CD14-positive monocyte (primary cell): Measurements from ENCODE around the gene TMEM178B. TPM values are rescaled to one million over a fixed set of nuclear protein-coding genes. Genes with fewer than 3 reads are reported as not detected.

Source experiments
- DNase-seq, 3 donors: peaks; one replicate each; pipeline ENCODE4 v3.0.0-alpha.2; 2011 to 2022
- H2AFZ ChIP-seq: 2 replicates; pipeline ENCODE4 v1.6.0; 2012; ENCODE audit warnings: mild to moderate bottlenecking, low read depth, low read length, inconsistent platforms; ENCODE audit not compliant: insufficient read depth, poor library complexity, severe bottlenecking
- H3K27ac ChIP-seq, 2 donors: 1 replicate in 1 of 2; 2 replicates in 1 of 2; pipeline ENCODE4 v1.5.1; 2012 to 2013; ENCODE audit warnings: low read length in 2 of 2, control low read depth in 1 of 2, inconsistent platforms in 1 of 2, low read depth in 1 of 2, mild to moderate bottlenecking in 1 of 2
- H3K27me3 ChIP-seq, 2 donors: one replicate each; pipeline versions ENCODE4 v1.6.0 to v1.6.1; 2011 to 2013; ENCODE audit warnings: low read length in 2 of 2; ENCODE audit not compliant: control insufficient read depth in 2 of 2, insufficient read depth in 2 of 2
- H3K36me3 ChIP-seq, 2 donors: replicated peaks in 1 of 2; 1 replicate in 1 of 2; 2 replicates in 1 of 2; pipeline versions ENCODE4 v1.5.1 to v1.6.1; 2012 to 2013; ENCODE audit warnings: low read length in 2 of 2, control low read depth in 1 of 2, inconsistent platforms in 1 of 2, mild to moderate bottlenecking in 1 of 2; ENCODE audit not compliant: insufficient read depth in 2 of 2, control insufficient read depth in 1 of 2
- H3K4me1 ChIP-seq, 2 donors: 1 replicate in 1 of 2; 2 replicates in 1 of 2; pipeline versions ENCODE4 v1.5.1 to v1.6.1; 2012 to 2013; ENCODE audit warnings: low read length in 2 of 2, control low read depth in 1 of 2, inconsistent platforms in 1 of 2, mild to moderate bottlenecking in 1 of 2, moderate library complexity in 1 of 2; ENCODE audit not compliant: insufficient read depth in 2 of 2, control insufficient read depth in 1 of 2
- H3K4me2 ChIP-seq: replicated peaks from 2 replicates; pipeline ENCODE3; 2012; ENCODE audit warnings: low read length, moderate library complexity, mild to moderate bottlenecking; ENCODE audit not compliant: poor library complexity, severe bottlenecking; ENCODE audit errors: extremely low read depth
- H3K4me3 ChIP-seq, 3 experiments: fragments of 200-600 bp in 1 of 3; sonication (generic) in 1 of 3; replicated peaks in 1 of 3; 1 replicate in 2 of 3; 2 replicates in 1 of 3; pipeline ENCODE4 v1.5.1; 2011 to 2013; ENCODE audit warnings: low read length in 3 of 3, mild to moderate bottlenecking in 3 of 3, control low read depth in 2 of 3, low read depth in 2 of 3, inconsistent platforms in 1 of 3, moderate library complexity in 1 of 3
- H3K79me2 ChIP-seq: 2 replicates; pipeline ENCODE4 v1.6.0; 2012; ENCODE audit warnings: mild to moderate bottlenecking, control low read depth, inconsistent platforms, low read length, moderate library complexity; ENCODE audit not compliant: insufficient read depth
- H3K9ac ChIP-seq: 2 replicates; pipeline ENCODE4 v1.6.0; 2017; ENCODE audit warnings: low read length, mild to moderate bottlenecking; ENCODE audit not compliant: insufficient read depth, poor library complexity, severe bottlenecking
- H3K9me3 ChIP-seq, 2 donors: replicated peaks in 1 of 2; 1 replicate in 1 of 2; 2 replicates in 1 of 2; pipeline versions ENCODE4 v1.5.1 to v1.6.1; 2012 to 2013; ENCODE audit warnings: low read length in 2 of 2, control low read depth in 1 of 2; ENCODE audit not compliant: control insufficient read depth in 1 of 2, insufficient read depth in 1 of 2
- H4K20me1 ChIP-seq: 2 replicates; pipeline ENCODE4 v1.6.0; 2012; ENCODE audit warnings: mild to moderate bottlenecking, low read length, control low read depth, moderate library complexity; ENCODE audit not compliant: insufficient read depth
- H3K27ac Mint-ChIP-seq, 7 donors: one replicate each; pipeline ENCODE4 v1.8.0; 2020; ENCODE audit warnings: mild to moderate bottlenecking in 7 of 7, mixed read lengths in 7 of 7, moderate library complexity in 6 of 7, inconsistent platforms in 2 of 7
- H3K27me3 Mint-ChIP-seq, 3 donors: one replicate each; pipeline ENCODE4 v1.8.0; 2021 to 2022; ENCODE audit warnings: low read depth in 3 of 3, mild to moderate bottlenecking in 3 of 3, mixed read lengths in 3 of 3, moderate library complexity in 3 of 3, inconsistent platforms in 1 of 3
- H3K36me3 Mint-ChIP-seq, 2 donors: one replicate each; pipeline ENCODE4 v1.8.0; 2020; ENCODE audit warnings: mixed read lengths in 2 of 2, inconsistent platforms in 1 of 2, mild to moderate bottlenecking in 1 of 2
- H3K4me1 Mint-ChIP-seq: one replicate; pipeline ENCODE4 v1.8.0; 2020; ENCODE audit warnings: mild to moderate bottlenecking, mixed read lengths
- H3K4me3 Mint-ChIP-seq, 2 donors: one replicate each; pipeline ENCODE4 v1.8.0; 2020; ENCODE audit warnings: mild to moderate bottlenecking in 2 of 2, mixed read lengths in 2 of 2, moderate library complexity in 1 of 2
- H3K9me3 Mint-ChIP-seq, 7 donors: one replicate each; pipeline ENCODE4 v1.8.0; 2020 to 2022; ENCODE audit warnings: mixed read lengths in 7 of 7, mild to moderate bottlenecking in 6 of 7, moderate library complexity in 6 of 7, inconsistent platforms in 2 of 7
- WGBS: methylation state at CpG from one replicate; pipeline ENCODE4 v1.1.5; 2013; ENCODE audit warnings: missing lambda C conversion rate; ENCODE audit not compliant: insufficient coverage; 5-methylcytosine and 5-hydroxymethylcytosine counted together
- intact Hi-C, 2 donors: fragments of 100-400 bp; cut with micrococcal nuclease; formaldehyde crosslinking; loops; one replicate each; pipeline versions ENCODE4 v1.15.0 to v1.15.1; 2023
- polyA plus RNA-seq, 3 donors: library from polyadenylated mRNA; depleted of rRNA in 1 of 3; unstranded in 2 of 3; stranded (reverse) in 1 of 3; fragments of 300-500 nt in 2 of 3; fragments of >200 nt in 1 of 3; fragmentation: Illumina TruSeq in 2 of 3; gene quantifications; 1 replicate in 2 of 3; 2 replicates in 1 of 3; pipeline ENCODE4 v1.2.3, GENCODE V29; 2012 to 2021
- TF ChIP-seq, protein P1 (sequence below): fragments of 200-600 bp; IDR thresholded peaks from one replicate; pipeline ENCODE4 v1.8.0; 2022; ENCODE audit warnings: antibody characterized with exemption, mild to moderate bottlenecking

The TMEM178B gene
- polyA plus RNA-seq, 3 donors: not detected

DNA sequence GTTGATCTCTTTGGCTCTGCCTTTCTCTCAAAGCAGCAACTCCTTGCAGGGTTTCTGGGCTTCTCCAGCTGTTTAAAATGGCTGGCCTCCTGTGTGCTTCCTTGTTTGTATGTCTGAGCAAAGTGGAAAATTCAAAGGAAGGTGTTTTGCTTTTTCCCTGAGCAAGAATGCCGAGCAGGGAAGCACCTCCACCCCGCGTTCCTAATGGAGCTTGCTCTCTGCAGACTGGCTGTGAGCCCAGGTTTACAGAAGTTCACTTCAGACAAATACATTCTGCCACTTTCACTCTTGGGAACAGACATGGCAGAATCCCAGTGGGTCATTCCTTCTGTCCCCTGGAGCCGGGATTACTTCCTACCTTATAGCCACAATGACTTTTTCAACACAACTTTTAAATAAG, 295.6 kb downstream of the TMEM178B start:
- Histone ChIP-seq H2AFZ (no peak overlapping the region), H3K27me3 (no peaks in the 10 kb centered on the region), H3K36me3 (no peaks in the 10 kb centered on the region), H3K4me3 (no peak overlapping the region), H3K4me2 (no peak overlapping the region), H3K9me3 (no peaks in the 10 kb centered on the region), H3K79me2 (no peaks in the 10 kb centered on the region), H3K27ac (no peak overlapping the region), H3K9ac (no peak overlapping the region), H3K4me1 (no peaks in the 10 kb centered on the region), H4K20me1 (no peaks in the 10 kb centered on the region)
- DNase-seq: no peak
- TF ChIP-seq, protein P1, sequence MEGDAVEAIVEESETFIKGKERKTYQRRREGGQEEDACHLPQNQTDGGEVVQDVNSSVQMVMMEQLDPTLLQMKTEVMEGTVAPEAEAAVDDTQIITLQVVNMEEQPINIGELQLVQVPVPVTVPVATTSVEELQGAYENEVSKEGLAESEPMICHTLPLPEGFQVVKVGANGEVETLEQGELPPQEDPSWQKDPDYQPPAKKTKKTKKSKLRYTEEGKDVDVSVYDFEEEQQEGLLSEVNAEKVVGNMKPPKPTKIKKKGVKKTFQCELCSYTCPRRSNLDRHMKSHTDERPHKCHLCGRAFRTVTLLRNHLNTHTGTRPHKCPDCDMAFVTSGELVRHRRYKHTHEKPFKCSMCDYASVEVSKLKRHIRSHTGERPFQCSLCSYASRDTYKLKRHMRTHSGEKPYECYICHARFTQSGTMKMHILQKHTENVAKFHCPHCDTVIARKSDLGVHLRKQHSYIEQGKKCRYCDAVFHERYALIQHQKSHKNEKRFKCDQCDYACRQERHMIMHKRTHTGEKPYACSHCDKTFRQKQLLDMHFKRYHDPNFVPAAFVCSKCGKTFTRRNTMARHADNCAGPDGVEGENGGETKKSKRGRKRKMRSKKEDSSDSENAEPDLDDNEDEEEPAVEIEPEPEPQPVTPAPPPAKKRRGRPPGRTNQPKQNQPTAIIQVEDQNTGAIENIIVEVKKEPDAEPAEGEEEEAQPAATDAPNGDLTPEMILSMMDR: no peak
- Mint-ChIP-seq H3K27ac (no peak overlapping the region), H3K4me3 (no peak overlapping the region), H3K27me3 (peaks cover 0 to 4% (median 0%) of the 10 kb centered on the region in 3 donors), H3K9me3 (peaks cover 0 to 11% (median 3%) of the 10 kb centered on the region in 7 donors), H3K36me3 (no peaks in the 10 kb centered on the region), H3K4me1 (no peaks in the 10 kb centered on the region)
- intact Hi-C loops: no loop called here
- WGBS: 93% methylated on average over 3 of the region's 4 CpGs

DNA sequence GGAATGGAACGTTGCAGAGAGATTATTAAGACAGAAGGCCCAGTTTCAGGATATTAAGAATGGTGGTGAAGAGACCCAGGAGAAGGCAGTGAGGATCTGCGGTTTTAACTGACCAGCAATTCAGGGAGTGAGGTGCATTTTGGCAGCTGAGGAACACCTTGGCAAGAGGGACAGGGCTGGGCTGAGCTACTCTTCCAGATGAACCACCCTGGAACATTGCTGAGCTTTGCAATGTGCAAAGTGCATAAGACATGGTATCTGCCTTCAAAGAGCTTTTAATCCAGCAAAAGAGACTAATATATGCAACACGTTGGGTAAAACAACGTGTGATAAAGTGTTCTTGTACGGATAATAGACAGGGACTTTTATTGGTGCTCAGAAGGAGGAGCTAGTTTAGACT, 296.3 kb downstream of the TMEM178B start:
- intact Hi-C loops: no loop called here
- Histone ChIP-seq H3K27me3 (no peaks in the 10 kb centered on the region), H3K9me3 (no peaks in the 10 kb centered on the region), H3K4me3 (no peak overlapping the region), H2AFZ (no peak overlapping the region), H3K36me3 (no peaks in the 10 kb centered on the region), H3K4me2 (no peak overlapping the region), H3K9ac (no peak overlapping the region), H3K79me2 (no peaks in the 10 kb centered on the region), H3K4me1 (no peaks in the 10 kb centered on the region), H4K20me1 (no peaks in the 10 kb centered on the region), H3K27ac (no peak overlapping the region)
- no peak overlapping the region for H3K27ac Mint-ChIP-seq
- no peaks in the 10 kb centered on the region for H3K4me1 Mint-ChIP-seq
- TF ChIP-seq, protein P1: no peak
- peaks cover 0 to 4% (median 0%) of the 10 kb centered on the region in 3 donors for H3K27me3 Mint-ChIP-seq
- H3K36me3 Mint-ChIP-seq: no peaks in the 10 kb centered on the region
- H3K4me3 Mint-ChIP-seq: no peak overlapping the region
- peaks cover 0 to 10% (median 3%) of the 10 kb centered on the region in 7 donors for H3K9me3 Mint-ChIP-seq
- DNase-seq: no peak
- WGBS: 88% methylated on average over 5 of the region's 5 CpGs
